GM18870 (cell line): Measurements from ENCODE around the gene SKA3.
"Not testable (repeated sequence)": the region's sequence is repeated elsewhere in the genome, so short reads cannot be mapped to it uniquely, and the experiment has no call there.

Experiments
- ATAC-seq: cut with Tn5 transposase; IDR thresholded peaks from one replicate; pipeline ENCODE4 v1.9.1; 2021; ENCODE audit warnings: moderate library complexity; ENCODE audit not compliant: unreplicated experiment

The SKA3 gene

GRCh38 chr13:21176215-21176981 lies at the start of gene SKA3, which contains the start of gene MRPL57:
Gene SKA3, minus strand, starts transcription at chr13:21176552. Its CDS starts 75 bp downstream, at chr13:21176477.
Gene MRPL57, plus strand, starts transcription at chr13:21176658. Its CDS starts 259 bp downstream, at chr13:21176917.
- ATAC-seq: peak; percentile 84

GRCh38 chr13:21225082-21225481 lies 48.7 kb upstream of the SKA3 start:
- ATAC-seq: no peak

- ATAC-seq: no peak
These were observed 44.9 kb upstream of the SKA3 start for GRCh38 chr13:21221268-21221667.

- not testable (repeated sequence) for ATAC-seq
These were observed 43.4 kb upstream of the SKA3 start for GRCh38 chr13:21219716-21220115.

GRCh38 chr13:21219036-21219381 lies 42.7 kb upstream of the SKA3 start:
- peak; percentile 45 for ATAC-seq

- peak; percentile 95 for ATAC-seq
These were observed 42.1 kb upstream of the SKA3 start for GRCh38 chr13:21218351-21219035.

- no peak for ATAC-seq
These were observed 40.0 kb upstream of the SKA3 start for GRCh38 chr13:21216332-21216731.

GRCh38 chr13:21215419-21215818 lies 39.1 kb upstream of the SKA3 start:
- not testable (repeated sequence) for ATAC-seq

- ATAC-seq: no peak
These were observed 35.9 kb upstream of the SKA3 start for GRCh38 chr13:21212138-21212775.

- ATAC-seq: no peak
These were observed 32.4 kb upstream of the SKA3 start for GRCh38 chr13:21208652-21209154.

- ATAC-seq: no peak
These were observed 26.6 kb upstream of the SKA3 start for GRCh38 chr13:21202767-21203531.

GRCh38 chr13:21201456-21202190 lies 25.3 kb upstream of the SKA3 start:
- not testable (repeated sequence) for ATAC-seq

GRCh38 chr13:21198391-21198790 lies 22.0 kb upstream of the SKA3 start:
- ATAC-seq: not testable (repeated sequence)

- ATAC-seq: not testable (repeated sequence)
These were observed 21.4 kb upstream of the SKA3 start for GRCh38 chr13:21197606-21198225.

GRCh38 chr13:21194756-21195155 lies 18.4 kb upstream of the SKA3 start:
- not testable (repeated sequence) for ATAC-seq

- not testable (repeated sequence) for ATAC-seq
These were observed 10.1 kb upstream of the SKA3 start for GRCh38 chr13:21186410-21186809.

GRCh38 chr13:21181671-21182070 lies 5.3 kb upstream of the SKA3 start:
- ATAC-seq: no peak

- ATAC-seq: peak; percentile 5
These were observed 581 bp upstream of the SKA3 start for GRCh38 chr13:21176982-21177284.

- no peak for ATAC-seq
These were observed 617 bp downstream of the SKA3 start for GRCh38 chr13:21175656-21176214.
